Measurements from ENCODE around the gene RAB14. TPM values are rescaled to one million over a fixed set of nuclear protein-coding genes. Genes with fewer than 3 reads are reported as not detected.

Gene RAB14
- total RNA-seq (100 to 1,000 TPM in 1 of 2 donors, 10 to 100 TPM in 1; 73.9 to 108 TPM), polyA plus RNA-seq (10 to 100 TPM; 26.3 to 37.8 TPM)
- long read RNA-seq, donor 1, full-length matches to known transcripts = 37 of 145 reads
- long read RNA-seq, donor 1, partial matches to known transcripts = 84 of 145 reads
- long read RNA-seq, donor 1, other reads (novel, unspliced or antisense) = 24 of 145 reads
- long read RNA-seq, donor 2, full-length matches to known transcripts = 11 of 11 reads
- long read RNA-seq, donor 2, partial matches to known transcripts = 0 of 11 reads
- long read RNA-seq, donor 2, other reads (novel, unspliced or antisense) = 0 of 11 reads
- long read RNA-seq, donor 3, full-length matches to known transcripts = 13 of 64 reads
- long read RNA-seq, donor 3, partial matches to known transcripts = 51 of 64 reads
- long read RNA-seq, donor 3, other reads (novel, unspliced or antisense) = 0 of 64 reads
- long read RNA-seq, donor 4, full-length matches to known transcripts = 7 of 64 reads
- long read RNA-seq, donor 4, partial matches to known transcripts = 57 of 64 reads
- long read RNA-seq, donor 4, other reads (novel, unspliced or antisense) = 0 of 64 reads
- long read RNA-seq, donor 5, full-length matches to known transcripts = 59 of 97 reads
- long read RNA-seq, donor 5, partial matches to known transcripts = 38 of 97 reads
- long read RNA-seq, donor 5, other reads (novel, unspliced or antisense) = 0 of 97 reads

GRCh38 chr9:121201738-121202533 is at the start of gene RAB14:
RAB14 (minus strand) TSS chr9:121201869; CDS start chr9:121193412, 8,457 bp downstream.
- peak; percentile 99 for DNase-seq

GRCh38 chr9:121249563-121249962 is 47.9 kb upstream of the RAB14 start:
- H3K27ac ChIP-seq (ENCODE audit: low read depth in 1 of 2, low read length in 1 of 2) = no peak overlapping the region
- H3K4me1 ChIP-seq (ENCODE audit: control insufficient read depth in 5 of 5, insufficient read depth in 5 of 5, low read length in 5 of 5) = peaks cover 0 to 3% (median 0%) of the 10 kb centered on the region in 5 donors
- H3K9ac ChIP-seq (ENCODE audit: insufficient read depth in 1 of 2, low read length in 2 of 2) = no peak overlapping the region
- no peak for TF ChIP-seq CTCF (IDR thresholded peaks at IDR 0.05; ENCODE audit: control extremely low read depth, extremely low read depth)
- H3K4me3 ChIP-seq = no peak overlapping the region
- WGBS, 2 donors = 52 to 74% methylated on average over 3 of the region's 3 CpGs
- no peaks in the 10 kb centered on the region for H3K27me3 ChIP-seq (ENCODE audit: control insufficient read depth in 3 of 3, insufficient read depth in 3 of 3, low read length in 2 of 3)
- no peaks in the 10 kb centered on the region for H3K9me3 ChIP-seq (ENCODE audit: control insufficient read depth in 4 of 4, insufficient read depth in 3 of 4, low read length in 3 of 4)
- ATAC-seq (ENCODE audit: insufficient read depth, low FRiP score) (no peak), DNase-seq (no peak)
- no peaks in the 10 kb centered on the region for H3K36me3 ChIP-seq (ENCODE audit: control insufficient read depth in 4 of 4, insufficient read depth in 4 of 4, low read length in 4 of 4)

More at GRCh38 chr9:121201738-121202533, at the start of gene RAB14:
- no peaks in the 10 kb centered on the region for H3K36me3 ChIP-seq (ENCODE audit: control insufficient read depth in 4 of 4, insufficient read depth in 4 of 4, low read length in 4 of 4)
- TF ChIP-seq CTCF (IDR thresholded peaks at IDR 0.05; ENCODE audit: control extremely low read depth, extremely low read depth) = peak; percentile 18
- peak within 1 kb of the TSS; percentile 90 for H3K4me3 ChIP-seq
- H3K27ac ChIP-seq (ENCODE audit: low read depth in 1 of 2, low read length in 1 of 2) = peak within 1 kb of the TSS; percentile 85 to 93
- ATAC-seq (ENCODE audit: insufficient read depth, low FRiP score) = peak; percentile 94
- H3K9me3 ChIP-seq (ENCODE audit: control insufficient read depth in 4 of 4, insufficient read depth in 3 of 4, low read length in 3 of 4) = no peaks in the 10 kb centered on the region
- WGBS, 2 donors = 2% methylated on average over 48 to 55 of the region's 55 CpGs
- H3K9ac ChIP-seq (ENCODE audit: insufficient read depth in 1 of 2, low read length in 2 of 2) = peak within 1 kb of the TSS; percentile 63 to 82
- peaks cover 3 to 41% (median 12%) of the 10 kb centered on the region in 5 donors for H3K4me1 ChIP-seq (ENCODE audit: control insufficient read depth in 5 of 5, insufficient read depth in 5 of 5, low read length in 5 of 5)
- H3K27me3 ChIP-seq (ENCODE audit: control insufficient read depth in 3 of 3, insufficient read depth in 3 of 3, low read length in 2 of 3) = no peaks in the 10 kb centered on the region

- H3K27ac ChIP-seq (ENCODE audit: low read depth in 1 of 2, low read length in 1 of 2) = no peak overlapping the region
- no peaks in the 10 kb centered on the region for H3K9me3 ChIP-seq (ENCODE audit: control insufficient read depth in 4 of 4, insufficient read depth in 3 of 4, low read length in 3 of 4)
- TF ChIP-seq CTCF (IDR thresholded peaks at IDR 0.05; ENCODE audit: control extremely low read depth, extremely low read depth) = no peak
- peaks cover 0 to 3% (median 0%) of the 10 kb centered on the region in 5 donors for H3K4me1 ChIP-seq (ENCODE audit: control insufficient read depth in 5 of 5, insufficient read depth in 5 of 5, low read length in 5 of 5)
- H3K27me3 ChIP-seq (ENCODE audit: control insufficient read depth in 3 of 3, insufficient read depth in 3 of 3, low read length in 2 of 3) = no peaks in the 10 kb centered on the region
- DNase-seq (no peak), ATAC-seq (ENCODE audit: insufficient read depth, low FRiP score) (no peak)
- WGBS, 2 donors = 68 to 74% methylated on average over 12 of the region's 12 CpGs
- H3K9ac ChIP-seq (ENCODE audit: insufficient read depth in 1 of 2, low read length in 2 of 2) = no peak overlapping the region
- H3K4me3 ChIP-seq = no peak overlapping the region
- no peaks in the 10 kb centered on the region for H3K36me3 ChIP-seq (ENCODE audit: control insufficient read depth in 4 of 4, insufficient read depth in 4 of 4, low read length in 4 of 4)
Measured at GRCh38 chr9:121246821-121247561, 45.3 kb upstream of the RAB14 start.
